Fibroblast of gingiva (primary cell): Measurements from ENCODE around the gene QKI.
"Not testable (repeated sequence)": the region's sequence is repeated elsewhere in the genome, so short reads cannot be mapped to it uniquely, and the experiment has no call there.

Experiments used
- DNase-seq: peaks from one replicate; pipeline ENCODE4 v3.0.0-alpha.2; 2011; ENCODE audit warnings: low read depth

QKI gene

DNA sequence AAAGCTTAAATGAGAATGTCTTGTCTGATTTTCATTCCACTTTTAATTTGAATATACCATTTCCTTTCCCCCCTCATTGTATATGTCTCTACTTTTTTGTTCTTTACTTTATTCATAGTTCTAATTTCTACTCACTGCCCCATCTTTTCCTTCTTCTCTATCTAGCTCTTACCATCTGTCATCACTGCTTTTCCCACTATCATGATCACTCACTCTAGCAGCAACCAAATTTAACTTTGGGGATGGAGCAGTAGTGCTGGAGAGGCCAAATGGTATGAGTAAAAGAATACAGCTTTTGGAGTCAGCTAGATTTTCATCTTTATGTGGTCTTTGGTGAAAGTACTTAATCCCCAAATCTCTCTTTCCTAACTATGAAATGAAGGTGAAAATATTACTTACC is 25.5 kb downstream of the QKI start:
- DNase-seq = no peak

DNA sequence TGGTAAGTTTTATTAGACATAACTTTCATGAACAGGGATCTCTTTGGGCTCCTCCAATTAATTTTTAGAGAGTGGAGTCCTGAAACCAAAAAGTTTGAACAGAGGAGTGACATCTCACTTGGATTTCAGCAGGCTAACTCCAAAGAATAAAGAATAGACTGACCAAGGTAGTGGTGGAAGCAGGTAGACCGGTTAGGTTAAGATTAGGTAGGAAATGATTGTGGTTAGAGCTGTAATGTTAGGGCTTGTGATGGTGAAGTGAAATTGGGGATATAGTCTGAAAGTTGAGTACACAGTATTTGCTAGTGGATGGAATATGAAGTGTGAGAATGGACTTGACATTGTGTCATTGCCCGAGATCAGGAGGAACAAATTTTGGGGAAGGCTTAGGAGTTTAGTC is 27.8 kb downstream of the QKI start:
- DNase-seq = no peak

DNA sequence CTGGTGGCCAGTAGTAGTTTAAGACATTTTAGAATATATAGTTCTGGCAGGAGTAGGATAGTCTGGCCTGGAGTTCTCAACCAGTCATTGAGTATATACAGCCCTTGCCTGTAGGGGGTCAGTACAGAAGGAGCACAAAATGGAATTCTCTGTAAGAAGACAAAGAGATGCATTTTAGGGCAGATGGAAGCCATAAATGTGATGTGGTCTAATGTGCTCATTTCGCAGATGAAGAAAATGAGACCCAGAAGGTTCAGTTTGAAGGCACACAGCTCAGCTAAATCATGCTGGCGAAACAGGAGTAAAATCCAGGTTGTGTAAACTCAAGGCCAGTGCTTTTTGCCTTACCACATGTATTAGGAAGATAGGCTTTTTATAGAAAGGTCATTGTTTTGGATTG is 29.6 kb downstream of the QKI start:
- DNase-seq = no peak

DNA sequence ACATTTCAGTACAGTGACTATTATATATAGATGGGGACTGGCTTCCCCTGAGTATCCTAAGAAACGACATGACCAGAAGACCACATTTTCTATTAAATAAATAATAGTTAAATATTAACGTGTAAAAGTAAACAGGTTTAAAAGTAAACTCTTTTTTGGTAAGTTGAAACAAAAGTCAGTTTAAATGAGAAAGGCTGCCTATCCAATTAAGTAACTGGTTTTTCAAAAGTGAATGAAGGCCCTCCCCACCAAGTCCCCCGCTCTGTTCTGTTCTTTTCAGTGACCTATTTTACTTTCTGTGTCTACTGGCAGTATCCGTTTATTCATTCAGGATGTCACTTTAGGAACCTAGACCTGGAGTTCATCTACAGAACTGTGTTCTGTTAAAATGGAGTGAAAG is 32.0 kb downstream of the QKI start:
- DNase-seq = no peak

DNA sequence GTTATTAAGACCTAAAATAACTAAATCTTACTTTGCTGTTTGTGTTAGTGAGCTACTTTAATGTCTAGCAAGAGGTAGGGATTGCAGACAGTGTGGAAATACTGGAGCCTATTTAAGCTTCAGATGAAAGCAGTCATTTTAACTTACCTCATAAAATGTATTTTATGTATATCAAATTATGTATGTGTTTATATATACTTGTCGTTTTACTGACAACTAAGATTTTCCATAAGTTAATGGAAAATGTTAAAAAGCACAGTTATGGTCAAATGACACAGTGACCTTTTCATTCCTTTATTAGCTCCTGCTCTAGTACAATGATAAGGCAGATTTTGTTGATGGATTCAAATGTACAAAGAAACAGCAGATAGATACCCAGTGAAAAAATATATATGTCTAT is 34.6 kb downstream of the QKI start:
- peak; percentile 30 for DNase-seq

DNA sequence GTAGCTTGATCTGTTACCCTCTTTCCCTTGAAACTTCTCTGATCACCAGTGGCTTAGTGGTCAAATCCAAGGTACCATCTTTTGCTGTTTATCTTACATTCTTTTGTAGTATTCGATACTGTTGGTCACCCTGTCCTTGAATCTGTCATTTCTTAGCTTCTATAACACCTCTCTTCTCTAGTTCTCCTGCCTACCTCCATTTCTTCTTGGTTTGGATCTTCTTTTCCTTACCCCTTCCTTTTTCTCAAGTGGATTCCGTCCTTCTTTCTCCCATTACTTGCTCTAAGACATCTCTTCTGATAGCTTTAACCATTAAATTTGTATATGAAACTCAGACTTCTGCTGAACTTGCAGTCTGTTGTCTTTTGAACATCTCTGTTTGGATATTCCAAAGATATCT is 39.9 kb downstream of the QKI start:
- DNase-seq = no peak

DNA sequence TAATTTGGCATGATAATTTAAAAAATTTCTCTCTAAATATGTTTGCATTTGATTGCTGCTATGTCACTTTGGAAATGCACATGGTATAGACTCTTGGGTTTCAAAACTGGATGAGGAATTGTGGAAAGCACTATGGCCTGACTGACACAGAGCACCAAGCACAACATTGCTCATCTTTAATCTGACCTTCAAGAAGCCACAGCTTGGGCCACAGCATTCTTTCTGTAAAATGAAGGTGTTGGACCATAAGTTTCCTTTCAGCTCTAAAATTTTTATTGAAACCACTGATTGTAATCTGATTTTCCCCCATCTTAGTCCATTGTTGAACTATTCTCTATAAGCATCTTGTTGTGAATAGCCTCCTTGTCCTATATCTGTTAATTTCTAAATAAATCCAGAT is 41.0 kb downstream of the QKI start:
- DNase-seq = no peak

DNA sequence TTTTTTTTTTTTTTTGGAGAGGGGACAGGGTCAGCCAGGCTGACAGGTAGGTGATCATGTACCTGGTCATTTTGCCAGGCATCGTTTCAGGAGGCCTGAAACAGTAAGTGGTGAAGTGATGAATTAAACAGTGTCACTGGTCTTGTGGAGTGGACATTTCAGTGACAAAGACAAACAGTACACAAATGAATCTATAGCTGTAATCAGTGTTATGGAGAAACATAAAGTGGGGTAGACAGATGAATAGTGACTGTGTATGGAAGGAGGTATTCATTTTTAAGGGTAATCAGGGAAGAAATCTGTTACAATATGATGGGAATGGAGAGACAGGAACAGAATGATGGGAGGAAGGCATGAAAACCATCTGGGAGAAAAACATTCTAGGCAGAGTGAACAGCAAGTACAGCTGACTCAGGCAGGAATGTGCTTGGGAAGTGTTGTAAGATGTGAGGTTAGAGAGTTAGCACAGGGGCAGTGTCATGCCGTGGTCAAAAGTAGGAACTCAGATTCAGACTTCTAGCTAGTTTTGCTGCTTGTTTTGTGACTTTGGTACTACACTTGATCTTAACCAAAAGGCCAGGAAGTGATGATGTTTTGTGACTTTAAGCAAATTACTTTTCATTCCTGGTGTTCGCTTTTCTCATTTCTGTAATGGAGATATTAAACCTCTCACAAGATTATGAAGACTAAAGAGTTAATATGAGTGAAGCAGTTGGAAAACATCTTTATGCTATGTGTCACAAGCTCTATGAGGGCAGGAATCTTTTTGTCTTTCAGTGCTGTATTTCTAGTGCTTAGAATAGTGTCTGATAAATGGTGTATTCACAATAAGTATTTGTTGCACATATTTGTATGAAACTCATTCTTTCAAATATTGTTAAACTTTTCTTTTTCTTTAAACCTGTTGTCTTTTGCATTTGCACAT is 43.4 kb downstream of the QKI start:
- peak; percentile 85 for DNase-seq

DNA sequence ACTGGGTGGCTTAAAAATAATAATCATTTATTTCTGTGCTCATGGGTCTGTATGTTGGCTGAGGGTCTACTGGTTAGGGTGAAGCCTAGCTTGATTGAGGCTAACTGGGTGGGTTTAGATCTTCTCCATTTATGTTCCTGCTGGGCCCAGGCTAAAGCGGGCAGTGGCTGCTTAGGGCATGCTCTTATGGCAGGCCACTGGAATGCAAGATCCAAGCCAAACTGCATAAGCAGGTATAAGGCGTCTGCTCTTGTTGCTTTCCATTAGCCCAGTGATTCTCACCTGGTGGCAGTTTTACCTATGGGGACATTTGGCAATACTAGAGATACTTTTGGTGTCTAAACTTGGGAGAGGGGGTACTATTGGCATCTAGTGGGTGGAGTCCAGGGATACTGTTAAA is 44.5 kb downstream of the QKI start:
- no peak for DNase-seq

DNA sequence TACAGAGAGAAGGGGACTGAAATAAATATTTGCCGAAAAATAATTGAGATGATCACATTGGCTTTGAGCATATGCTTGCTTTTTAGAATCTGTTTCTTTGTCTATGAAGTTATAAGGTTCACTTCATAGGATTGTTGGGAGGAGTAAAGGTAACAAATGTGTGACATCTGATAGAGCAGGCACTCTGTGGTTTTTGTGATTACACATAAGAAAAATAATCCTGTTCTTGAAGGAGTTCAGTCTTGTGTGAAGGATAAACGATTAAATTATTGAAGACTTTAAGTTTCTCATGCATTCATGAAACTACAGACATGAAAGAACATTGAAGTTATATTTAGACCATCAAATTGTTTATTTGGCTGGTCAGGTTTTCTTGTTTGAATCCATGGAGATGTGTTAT is 45.0 kb downstream of the QKI start:
- DNase-seq = no peak

DNA sequence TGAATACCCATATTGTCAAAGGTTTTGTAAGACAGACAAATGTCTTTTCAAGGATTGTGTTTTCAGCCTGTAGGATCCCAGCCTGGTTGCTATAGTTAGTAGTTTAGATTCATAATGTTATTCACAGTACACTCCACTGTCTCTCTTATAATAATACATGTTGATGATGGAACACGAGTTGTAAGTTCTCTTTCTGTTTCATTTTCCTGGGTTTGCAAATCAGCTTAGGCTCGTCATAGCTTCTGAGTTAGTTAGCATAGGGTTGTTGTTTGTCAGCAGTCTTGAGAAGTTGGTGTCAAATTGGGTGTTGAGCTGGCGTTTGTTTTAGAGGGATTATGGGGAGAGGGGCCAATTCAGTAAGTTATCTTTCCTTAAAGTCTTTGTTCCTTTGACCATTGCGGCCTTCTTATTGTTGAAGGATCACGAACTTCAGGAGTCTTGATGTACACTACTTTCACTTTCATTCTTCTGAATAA is 45.8 kb downstream of the QKI start:
- no peak for DNase-seq

DNA sequence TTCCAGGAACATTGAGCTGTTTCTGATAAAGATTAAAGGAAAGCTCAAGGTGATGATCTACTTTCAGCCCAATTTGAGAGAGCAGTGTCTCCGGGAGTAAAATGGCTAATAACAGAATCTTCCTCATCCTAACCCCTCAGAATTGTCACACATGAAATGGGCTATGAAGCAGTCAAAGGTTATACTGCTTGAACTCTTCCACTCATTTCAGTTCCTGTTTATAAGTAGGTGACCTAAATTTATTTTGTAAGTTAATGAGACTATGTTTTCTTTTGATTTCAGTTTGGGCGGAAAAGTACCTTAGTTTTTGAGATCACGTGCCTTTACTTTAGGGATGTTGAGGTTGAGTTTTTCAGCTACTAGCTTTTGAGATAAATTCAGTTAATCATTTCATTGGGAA is 47.2 kb downstream of the QKI start:
- no peak for DNase-seq

DNA sequence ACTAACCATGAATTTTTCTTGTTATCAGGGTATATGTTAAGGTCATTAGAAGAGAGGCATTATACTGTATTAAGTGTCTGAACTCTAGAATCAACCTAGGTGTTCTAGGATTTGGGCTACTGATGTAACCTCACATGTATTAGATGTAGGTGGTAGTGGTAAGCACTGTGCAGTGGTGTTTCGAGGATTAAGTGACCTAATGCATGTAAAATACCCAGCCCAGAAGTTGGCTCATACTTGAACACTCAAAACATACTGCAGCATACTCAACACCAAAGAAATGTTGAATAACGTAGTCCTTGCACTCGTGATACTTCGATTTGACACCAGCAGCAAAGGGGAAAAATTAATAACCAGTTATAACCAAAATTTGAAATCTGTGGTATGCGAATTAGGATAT is 48.7 kb downstream of the QKI start:
- DNase-seq = no peak

DNA sequence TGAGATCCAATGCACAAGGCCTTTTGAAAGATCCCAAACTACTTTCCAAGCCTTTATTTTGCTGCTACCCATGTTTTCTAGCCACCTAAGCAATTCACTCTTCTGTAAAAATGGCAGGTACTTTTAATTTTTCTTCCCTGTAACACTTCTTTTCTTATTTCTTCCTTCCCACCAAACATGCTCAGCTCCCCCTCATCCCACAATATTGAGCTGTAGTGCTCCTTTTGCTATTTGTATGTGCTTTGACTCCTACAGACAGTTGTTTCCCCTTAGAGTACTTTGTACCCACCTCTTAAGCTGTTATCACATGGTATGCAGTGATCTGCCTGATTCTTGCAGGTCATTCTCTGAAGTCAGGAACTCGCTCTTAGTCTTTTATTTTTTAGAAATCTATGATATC is 49.3 kb downstream of the QKI start:
- DNase-seq = no peak

DNA sequence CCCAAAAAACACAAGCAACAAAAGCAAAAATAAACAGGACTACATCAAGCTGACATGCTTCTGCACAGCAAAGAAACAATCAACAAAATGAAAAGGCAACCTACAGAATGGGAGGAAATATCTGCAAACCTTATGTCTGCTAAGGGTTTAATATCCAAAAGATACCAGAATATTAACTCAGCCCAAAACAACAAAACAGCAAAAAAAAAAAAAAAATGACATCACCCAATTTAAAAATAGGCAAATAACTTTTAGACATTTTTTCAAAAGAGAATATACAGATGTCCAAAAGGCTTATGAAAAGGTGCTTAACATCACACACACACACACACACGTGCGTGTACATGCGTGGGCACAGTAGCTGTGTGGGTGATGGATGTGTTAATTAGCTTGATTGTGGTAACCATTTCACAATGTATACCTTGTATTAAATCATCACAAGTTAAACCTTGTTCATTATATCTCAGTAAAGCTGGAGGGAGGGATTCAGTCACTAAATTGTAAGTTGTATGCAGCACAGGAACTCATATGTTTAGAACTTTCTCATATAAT is 52.4 kb downstream of the QKI start:
- DNase-seq = no peak

DNA sequence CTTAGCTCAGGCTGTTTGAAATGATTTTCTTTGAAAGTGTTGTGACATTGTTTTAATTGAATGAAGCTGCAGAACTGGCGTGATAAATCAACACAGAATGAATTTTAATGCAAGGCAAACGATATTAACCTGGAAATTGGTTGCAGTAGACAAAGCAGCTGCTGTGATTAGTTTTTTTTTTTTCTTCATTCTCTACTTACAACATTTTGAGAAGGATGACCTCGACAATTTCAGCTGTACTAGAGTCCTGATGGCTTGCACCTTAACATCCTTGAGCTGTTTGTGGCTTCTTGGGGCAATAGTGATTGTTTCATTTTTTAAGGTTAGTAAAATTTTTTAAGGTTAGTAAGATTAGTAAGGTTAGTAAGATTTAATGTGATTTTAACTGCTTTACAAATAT is 54.2 kb downstream of the QKI start:
- DNase-seq = no peak

DNA sequence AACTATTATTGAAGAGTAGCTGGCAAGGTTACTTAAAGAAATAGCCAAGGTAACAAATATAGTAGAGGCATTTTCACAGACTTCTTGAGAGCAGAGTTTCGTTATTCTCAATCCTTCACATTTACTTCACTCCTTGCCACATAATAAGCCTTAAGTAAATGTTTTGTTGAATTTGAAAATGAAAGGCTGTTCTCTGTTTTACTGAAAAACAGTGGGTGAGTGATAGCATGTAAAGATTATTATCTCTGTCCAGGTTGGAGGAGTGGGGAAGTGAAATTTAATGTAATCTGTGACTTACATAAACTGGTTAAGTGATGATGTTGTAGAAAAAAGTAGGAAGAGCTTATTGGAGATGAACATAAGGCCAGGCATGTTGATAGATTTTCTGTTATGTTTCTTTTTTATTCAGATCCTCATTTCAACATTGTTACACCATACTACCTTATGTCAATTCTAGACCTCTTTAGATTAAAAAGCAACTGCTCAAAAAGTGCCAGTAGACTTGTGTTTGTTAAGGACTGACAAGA is 55.0 kb downstream of the QKI start:
- DNase-seq = no peak

DNA sequence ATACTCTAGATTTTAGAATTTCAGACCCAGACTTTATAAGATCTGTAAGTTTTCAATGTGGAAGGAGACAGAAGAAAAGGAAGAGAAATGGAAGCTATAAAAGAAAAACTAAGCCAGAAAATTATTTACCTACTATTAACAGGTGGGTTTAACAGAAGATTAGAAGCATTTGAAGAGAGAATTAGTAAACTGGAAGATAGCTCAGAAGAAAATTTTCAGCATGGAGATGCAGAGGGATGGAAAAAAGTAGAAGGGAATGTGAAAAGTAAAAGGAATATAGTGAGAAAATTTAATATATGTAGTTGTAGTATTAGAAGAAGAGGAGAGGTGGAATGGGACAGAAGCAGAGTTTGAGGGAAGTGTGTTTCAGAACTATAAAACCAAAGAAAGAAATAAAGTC is 56.1 kb downstream of the QKI start:
- DNase-seq = no peak

DNA sequence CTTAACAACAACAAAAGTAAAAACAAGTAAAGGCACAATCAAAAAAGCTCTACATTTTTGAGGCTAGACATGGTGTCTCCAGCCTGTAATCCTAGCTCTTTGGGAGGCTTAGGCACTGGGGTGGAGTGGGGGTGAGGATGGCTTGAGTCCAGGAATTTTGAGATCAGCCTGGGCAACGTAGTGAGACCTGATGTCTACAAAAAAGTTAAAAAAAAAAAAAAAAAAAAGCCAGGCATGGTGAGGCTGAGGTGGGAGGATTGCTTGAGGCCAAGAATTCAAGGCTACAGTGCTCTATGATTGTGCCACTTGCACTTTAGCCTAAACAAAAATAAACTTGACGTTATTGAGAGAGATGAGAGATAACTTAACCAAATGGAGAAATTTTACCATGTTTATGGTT is 60.1 kb downstream of the QKI start:
- DNase-seq = no peak

DNA sequence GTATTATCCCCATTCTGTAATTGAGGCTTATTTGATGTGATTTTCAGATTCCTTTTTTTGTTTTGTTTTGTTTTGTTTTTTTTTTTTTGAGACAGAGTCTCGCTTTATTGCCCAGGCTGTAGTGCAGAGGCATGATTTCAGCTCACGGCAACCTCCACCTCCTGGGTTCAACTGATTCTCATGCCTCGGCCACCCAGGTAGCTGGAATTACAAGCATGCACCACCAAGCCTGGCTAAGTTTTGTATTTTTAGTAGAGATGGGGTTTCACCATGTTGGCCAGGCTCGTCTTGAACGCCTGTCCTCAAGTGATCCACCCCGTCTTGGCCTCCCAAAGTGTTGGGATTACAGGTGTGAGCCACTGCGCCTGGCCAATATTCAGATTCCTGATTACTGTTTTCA is 62.4 kb downstream of the QKI start:
- DNase-seq = not testable (repeated sequence)

DNA sequence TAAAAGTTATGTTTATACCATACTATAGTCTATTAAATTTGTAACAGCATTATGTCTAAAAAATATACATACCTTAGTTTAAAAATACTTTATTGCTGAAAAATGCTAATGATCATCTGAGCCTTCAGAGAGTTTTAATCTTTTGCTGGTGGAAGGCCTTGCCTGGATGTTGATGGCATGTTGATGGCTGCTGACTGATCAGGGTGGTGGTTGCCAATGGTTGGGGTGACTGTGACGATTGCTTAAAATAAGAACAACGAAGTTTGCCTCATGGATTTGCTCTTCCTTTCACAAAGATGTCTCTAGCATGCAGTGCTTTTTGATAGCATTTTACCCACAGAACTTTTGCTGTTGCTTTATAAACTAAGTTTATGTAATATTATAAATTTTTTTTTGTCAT is 68.6 kb downstream of the QKI start:
- DNase-seq = no peak

DNA sequence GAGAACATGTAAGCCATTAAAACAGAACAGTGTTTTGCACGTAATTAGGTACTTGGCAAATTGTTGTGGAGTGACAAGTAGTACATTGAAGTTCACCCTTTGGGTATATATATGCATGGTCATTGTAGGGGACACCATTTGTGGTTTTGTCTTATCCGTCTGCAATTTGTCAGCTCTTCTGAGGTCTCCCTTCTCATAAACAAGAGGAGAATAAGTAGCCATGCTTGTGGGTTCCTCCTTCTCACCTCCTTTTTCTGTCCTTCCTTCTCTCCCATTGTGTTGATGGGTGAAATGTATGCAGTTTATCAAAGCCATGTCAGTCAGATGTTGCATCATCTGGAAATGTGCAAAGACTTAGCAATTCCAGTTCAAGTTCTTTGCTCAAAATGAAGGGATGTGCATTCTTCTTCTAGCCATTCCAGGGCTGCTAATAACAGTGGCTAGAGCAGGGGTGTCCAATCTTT is 70.9 kb downstream of the QKI start:
- no peak for DNase-seq

DNA sequence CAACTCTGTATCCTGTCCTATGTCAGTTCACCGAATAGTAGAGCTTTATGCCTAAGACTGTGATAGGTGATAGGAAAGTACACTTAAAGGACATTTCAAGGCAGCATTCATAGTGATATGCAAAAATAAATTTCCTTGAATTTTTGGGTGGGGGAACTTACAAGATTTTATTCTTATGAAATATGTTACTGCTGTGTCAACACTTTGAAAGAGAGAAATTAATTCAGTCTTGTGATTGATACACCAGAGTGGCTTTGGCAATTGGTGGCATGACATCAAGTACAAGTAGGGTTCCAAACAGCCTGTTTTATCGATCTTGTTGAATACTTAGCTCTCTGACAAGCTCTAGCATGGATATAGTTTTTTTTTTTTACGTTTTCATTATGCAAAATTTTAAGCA is 72.3 kb downstream of the QKI start:
- DNase-seq = no peak

DNA sequence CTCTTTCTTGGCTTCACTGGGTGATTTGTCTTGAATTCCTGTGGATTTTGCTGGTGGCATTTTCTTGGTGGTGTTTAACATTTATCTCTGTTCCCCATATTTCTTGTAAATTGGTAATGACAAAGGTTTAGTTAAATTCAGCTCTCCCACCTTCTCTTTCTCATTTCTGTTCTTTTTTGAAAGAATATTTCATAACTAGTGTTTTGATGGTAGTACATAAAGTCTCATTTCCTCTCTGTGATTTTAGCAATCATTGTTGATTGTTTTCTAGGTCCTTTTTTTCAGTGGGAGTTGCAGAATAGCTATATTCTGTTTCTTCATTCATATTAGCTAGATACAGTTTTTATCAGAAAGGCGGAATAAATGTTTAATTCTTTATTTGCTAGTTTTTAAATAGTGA is 73.1 kb downstream of the QKI start:
- DNase-seq = no peak
